H1 (cell line): Measurements from ENCODE around the gene ERGIC2. TPM values are rescaled to one million over a fixed set of nuclear protein-coding genes. Genes with fewer than 3 reads are reported as not detected.

Experiments
- BCL11A ChIP-seq, 2 experiments: IDR thresholded peaks; one replicate each; pipeline ENCODE4 v1.6.1; 2011; ENCODE audit warnings: low read depth in 2 of 2, low read length in 2 of 2, mild to moderate bottlenecking in 2 of 2
- polyA plus RNA-seq, 7 experiments: library from polyadenylated mRNA; depleted of rRNA in 3 of 7; stranded (reverse) in 5 of 7; unstranded in 2 of 7; fragments of >200 nt in 5 of 7; fragments of 200-250 nt in 2 of 7; gene quantifications; 1 replicate in 5 of 7; 2 replicates in 1 of 7; 4 replicates in 1 of 7; pipeline versions ENCODE4 v1.2.1 to v1.2.3, GENCODE V29; 2011 to 2013; ENCODE audit warnings: missing spikeins in 2 of 7, mixed read lengths in 2 of 7
- total RNA-seq: library from RNA; stranded (reverse); fragmentation: NEBNext Ultra II Directional; extraction: Animal tissue kit (Norgen Biotek cat#: 25700); gene quantifications from 2 replicates; pipeline ENCODE4 v1.2.1, GENCODE V29; 2021
- TF ChIP-seq, protein P1 (sequence below), 3 experiments: IDR thresholded peaks; 1 replicate in 2 of 3; 2 replicates in 1 of 3; pipeline versions ENCODE4 v1.5.1 to v1.6.1; 2011; ENCODE audit warnings: low read length in 3 of 3, mild to moderate bottlenecking in 3 of 3, inconsistent platforms in 2 of 3, low read depth in 1 of 3, moderate library complexity in 1 of 3; ENCODE audit not compliant: insufficient read depth in 1 of 3; ENCODE audit errors: control extremely low read depth in 1 of 3

ERGIC2 gene
- total and polyA plus RNA-seq, 2 of the 8 experiments (the other 6 are each of a cell fraction or from before 2014, with no cell fraction given), result 16.5 to 61.8 TPM

DNA sequence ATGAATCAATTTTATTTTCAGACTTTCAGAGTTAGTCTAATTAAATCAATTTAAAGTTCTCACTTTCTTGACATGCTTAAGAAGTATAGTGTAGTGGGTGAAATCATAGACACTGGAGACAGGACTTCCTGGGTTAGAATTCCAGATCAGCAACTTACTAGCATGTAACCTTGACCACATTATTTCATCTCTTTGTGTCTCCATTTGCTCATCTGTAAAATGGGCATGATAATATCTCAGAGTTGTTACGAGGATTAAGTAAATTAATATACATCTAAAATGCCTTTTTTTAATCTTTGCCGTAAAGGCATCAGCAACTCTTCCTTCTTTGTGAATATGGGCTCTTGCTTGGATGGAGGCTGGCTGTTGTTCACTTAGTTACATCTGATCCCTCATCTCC lies 1.3 kb upstream of the ERGIC2 start (continued):
- TF ChIP-seq, protein P1, sequence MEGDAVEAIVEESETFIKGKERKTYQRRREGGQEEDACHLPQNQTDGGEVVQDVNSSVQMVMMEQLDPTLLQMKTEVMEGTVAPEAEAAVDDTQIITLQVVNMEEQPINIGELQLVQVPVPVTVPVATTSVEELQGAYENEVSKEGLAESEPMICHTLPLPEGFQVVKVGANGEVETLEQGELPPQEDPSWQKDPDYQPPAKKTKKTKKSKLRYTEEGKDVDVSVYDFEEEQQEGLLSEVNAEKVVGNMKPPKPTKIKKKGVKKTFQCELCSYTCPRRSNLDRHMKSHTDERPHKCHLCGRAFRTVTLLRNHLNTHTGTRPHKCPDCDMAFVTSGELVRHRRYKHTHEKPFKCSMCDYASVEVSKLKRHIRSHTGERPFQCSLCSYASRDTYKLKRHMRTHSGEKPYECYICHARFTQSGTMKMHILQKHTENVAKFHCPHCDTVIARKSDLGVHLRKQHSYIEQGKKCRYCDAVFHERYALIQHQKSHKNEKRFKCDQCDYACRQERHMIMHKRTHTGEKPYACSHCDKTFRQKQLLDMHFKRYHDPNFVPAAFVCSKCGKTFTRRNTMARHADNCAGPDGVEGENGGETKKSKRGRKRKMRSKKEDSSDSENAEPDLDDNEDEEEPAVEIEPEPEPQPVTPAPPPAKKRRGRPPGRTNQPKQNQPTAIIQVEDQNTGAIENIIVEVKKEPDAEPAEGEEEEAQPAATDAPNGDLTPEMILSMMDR (IDR thresholded peaks at IDR 0.05; ENCODE audit: control extremely low read depth in 1 of 3, insufficient read depth in 1 of 3, low read depth in 1 of 3, low read length in 3 of 3), result no peak
- no peak for TF ChIP-seq BCL11A (IDR thresholded peaks at IDR 0.05; ENCODE audit: low read depth in 2 of 2, low read length in 2 of 2)
